ENCODE results near the gene RGS5. TPM values are rescaled to one million over a fixed set of nuclear protein-coding genes. Genes with fewer than 3 reads are reported as not detected.

RGS5 gene
- total RNA-seq, 1 experiment from 2014 or later = 4.6 TPM

DNA sequence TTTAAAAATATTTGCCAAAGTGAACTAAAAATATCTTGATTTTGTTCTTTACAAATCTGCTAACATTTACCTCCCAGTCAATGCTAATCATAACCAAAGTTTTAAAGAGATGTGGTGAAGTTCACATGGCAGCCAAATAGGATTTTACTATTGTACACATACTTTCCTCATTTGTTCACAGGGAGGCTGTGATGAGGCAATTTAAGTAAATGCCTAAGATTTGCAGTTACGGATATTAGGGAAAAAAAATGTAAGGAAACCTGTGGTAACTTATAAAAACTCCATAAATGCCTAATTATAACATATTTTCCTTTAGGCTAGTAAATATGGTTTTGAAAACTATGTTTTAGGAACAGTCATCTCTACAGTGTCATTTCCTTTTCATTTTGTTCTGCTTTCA is 32.4 kb downstream of the RGS5 start:
- no peak for DNase-seq (ENCODE audit: low read depth, low spot score)
- Histone ChIP-seq H3K36me3 (ENCODE audit: control insufficient read depth in 1 of 2, insufficient read depth in 2 of 2, low read length in 2 of 2) (no peaks in the 10 kb centered on the region), H2AFZ (ENCODE audit: low read depth, low read length, poor library complexity, severe bottlenecking) (no peak overlapping the region), H3K27ac (ENCODE audit: low read depth, low read length) (no peak overlapping the region), H3K4me3 (replicated peaks in 1 of 2; ENCODE audit: low read depth in 1 of 2, low read length in 2 of 2) (no peak overlapping the region), H3K9ac (ENCODE audit: low read length) (no peak overlapping the region), H3K9me3 (ENCODE audit: control insufficient read depth in 1 of 2, insufficient read depth in 1 of 2, low read depth in 1 of 2, low read length in 2 of 2) (no peaks in the 10 kb centered on the region), H4K20me1 (ENCODE audit: insufficient read depth) (no peaks in the 10 kb centered on the region), H3K9me2 (ENCODE audit: insufficient read depth) (no peaks in the 10 kb centered on the region), H3K27me3 (ENCODE audit: insufficient read depth, low read length) (no peaks in the 10 kb centered on the region), H3K4me1 (ENCODE audit: control insufficient read depth in 1 of 2, insufficient read depth in 2 of 2, low read length in 2 of 2) (peaks cover 14 to 23% of the 10 kb centered on the region in 2 experiments), H3K79me2 (ENCODE audit: insufficient read depth, low read length) (no peaks in the 10 kb centered on the region), H3K4me2 (ENCODE audit: low read length) (no peak overlapping the region)
- ChIA-PET CTCF (interaction anchor here (1.0 kb wide), 1 partner anchor 292 kb away, joined by 4 read pairs; no protein-coding TSS in a partner anchor), POLR2A (no interaction called here), RAD21 (ENCODE audit: low non-redundant PET in 1 of 2, low total read pairs in 2 of 2, uncharacterized antibody in 2 of 2, unreplicated experiment in 2 of 2) (interaction anchor here in 1 of 2 experiments (0.6 kb wide), 1 partner anchor 292 kb away, joined by 4 read pairs; no protein-coding TSS in a partner anchor)
- no TSS peak for BruUV-seq (replicated peaks)
- no peak for TF ChIP-seq POLR2AphosphoS5 (IDR thresholded peaks at IDR 0.05; ENCODE audit: low read depth, low read length)
- TF ChIP-seq, protein P1, sequence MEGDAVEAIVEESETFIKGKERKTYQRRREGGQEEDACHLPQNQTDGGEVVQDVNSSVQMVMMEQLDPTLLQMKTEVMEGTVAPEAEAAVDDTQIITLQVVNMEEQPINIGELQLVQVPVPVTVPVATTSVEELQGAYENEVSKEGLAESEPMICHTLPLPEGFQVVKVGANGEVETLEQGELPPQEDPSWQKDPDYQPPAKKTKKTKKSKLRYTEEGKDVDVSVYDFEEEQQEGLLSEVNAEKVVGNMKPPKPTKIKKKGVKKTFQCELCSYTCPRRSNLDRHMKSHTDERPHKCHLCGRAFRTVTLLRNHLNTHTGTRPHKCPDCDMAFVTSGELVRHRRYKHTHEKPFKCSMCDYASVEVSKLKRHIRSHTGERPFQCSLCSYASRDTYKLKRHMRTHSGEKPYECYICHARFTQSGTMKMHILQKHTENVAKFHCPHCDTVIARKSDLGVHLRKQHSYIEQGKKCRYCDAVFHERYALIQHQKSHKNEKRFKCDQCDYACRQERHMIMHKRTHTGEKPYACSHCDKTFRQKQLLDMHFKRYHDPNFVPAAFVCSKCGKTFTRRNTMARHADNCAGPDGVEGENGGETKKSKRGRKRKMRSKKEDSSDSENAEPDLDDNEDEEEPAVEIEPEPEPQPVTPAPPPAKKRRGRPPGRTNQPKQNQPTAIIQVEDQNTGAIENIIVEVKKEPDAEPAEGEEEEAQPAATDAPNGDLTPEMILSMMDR (IDR thresholded peaks at IDR 0.05 in 2 of 3, conservative IDR thresholded peaks at IDR 0.05 in 1 of 3; ENCODE audit: borderline replicate concordance in 1 of 3, insufficient read depth in 1 of 3, low read depth in 2 of 3, low read length in 2 of 3) = no peak
- no peak for TF ChIP-seq SP1 (IDR thresholded peaks at IDR 0.05; ENCODE audit: low read depth)
- no peak for TF ChIP-seq FOSL1 (IDR thresholded peaks at IDR 0.05; ENCODE audit: low read depth)
- TF ChIP-seq, protein P2, sequence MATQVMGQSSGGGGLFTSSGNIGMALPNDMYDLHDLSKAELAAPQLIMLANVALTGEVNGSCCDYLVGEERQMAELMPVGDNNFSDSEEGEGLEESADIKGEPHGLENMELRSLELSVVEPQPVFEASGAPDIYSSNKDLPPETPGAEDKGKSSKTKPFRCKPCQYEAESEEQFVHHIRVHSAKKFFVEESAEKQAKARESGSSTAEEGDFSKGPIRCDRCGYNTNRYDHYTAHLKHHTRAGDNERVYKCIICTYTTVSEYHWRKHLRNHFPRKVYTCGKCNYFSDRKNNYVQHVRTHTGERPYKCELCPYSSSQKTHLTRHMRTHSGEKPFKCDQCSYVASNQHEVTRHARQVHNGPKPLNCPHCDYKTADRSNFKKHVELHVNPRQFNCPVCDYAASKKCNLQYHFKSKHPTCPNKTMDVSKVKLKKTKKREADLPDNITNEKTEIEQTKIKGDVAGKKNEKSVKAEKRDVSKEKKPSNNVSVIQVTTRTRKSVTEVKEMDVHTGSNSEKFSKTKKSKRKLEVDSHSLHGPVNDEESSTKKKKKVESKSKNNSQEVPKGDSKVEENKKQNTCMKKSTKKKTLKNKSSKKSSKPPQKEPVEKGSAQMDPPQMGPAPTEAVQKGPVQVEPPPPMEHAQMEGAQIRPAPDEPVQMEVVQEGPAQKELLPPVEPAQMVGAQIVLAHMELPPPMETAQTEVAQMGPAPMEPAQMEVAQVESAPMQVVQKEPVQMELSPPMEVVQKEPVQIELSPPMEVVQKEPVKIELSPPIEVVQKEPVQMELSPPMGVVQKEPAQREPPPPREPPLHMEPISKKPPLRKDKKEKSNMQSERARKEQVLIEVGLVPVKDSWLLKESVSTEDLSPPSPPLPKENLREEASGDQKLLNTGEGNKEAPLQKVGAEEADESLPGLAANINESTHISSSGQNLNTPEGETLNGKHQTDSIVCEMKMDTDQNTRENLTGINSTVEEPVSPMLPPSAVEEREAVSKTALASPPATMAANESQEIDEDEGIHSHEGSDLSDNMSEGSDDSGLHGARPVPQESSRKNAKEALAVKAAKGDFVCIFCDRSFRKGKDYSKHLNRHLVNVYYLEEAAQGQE (IDR thresholded peaks at IDR 0.05; ENCODE audit: low read depth) = no peak
- TF ChIP-seq, protein P3, sequence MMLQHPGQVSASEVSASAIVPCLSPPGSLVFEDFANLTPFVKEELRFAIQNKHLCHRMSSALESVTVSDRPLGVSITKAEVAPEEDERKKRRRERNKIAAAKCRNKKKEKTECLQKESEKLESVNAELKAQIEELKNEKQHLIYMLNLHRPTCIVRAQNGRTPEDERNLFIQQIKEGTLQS (IDR thresholded peaks at IDR 0.05) = no peak
- no peak for TF ChIP-seq SIN3A (IDR thresholded peaks at IDR 0.05; ENCODE audit: low read depth)
- TF ChIP-seq, protein P4, sequence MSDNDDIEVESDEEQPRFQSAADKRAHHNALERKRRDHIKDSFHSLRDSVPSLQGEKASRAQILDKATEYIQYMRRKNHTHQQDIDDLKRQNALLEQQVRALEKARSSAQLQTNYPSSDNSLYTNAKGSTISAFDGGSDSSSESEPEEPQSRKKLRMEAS (IDR thresholded peaks at IDR 0.05) = no peak
- no peak for TF ChIP-seq EZH2 (IDR thresholded peaks at IDR 0.05)
- no peak for TF ChIP-seq POLR2A (IDR thresholded peaks at IDR 0.05; ENCODE audit: borderline replicate concordance, extremely low read depth, insufficient read depth, insufficient read length)
- TF ChIP-seq, protein P5, sequence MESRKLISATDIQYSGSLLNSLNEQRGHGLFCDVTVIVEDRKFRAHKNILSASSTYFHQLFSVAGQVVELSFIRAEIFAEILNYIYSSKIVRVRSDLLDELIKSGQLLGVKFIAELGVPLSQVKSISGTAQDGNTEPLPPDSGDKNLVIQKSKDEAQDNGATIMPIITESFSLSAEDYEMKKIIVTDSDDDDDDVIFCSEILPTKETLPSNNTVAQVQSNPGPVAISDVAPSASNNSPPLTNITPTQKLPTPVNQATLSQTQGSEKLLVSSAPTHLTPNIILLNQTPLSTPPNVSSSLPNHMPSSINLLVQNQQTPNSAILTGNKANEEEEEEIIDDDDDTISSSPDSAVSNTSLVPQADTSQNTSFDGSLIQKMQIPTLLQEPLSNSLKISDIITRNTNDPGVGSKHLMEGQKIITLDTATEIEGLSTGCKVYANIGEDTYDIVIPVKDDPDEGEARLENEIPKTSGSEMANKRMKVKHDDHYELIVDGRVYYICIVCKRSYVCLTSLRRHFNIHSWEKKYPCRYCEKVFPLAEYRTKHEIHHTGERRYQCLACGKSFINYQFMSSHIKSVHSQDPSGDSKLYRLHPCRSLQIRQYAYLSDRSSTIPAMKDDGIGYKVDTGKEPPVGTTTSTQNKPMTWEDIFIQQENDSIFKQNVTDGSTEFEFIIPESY (IDR thresholded peaks at IDR 0.05; ENCODE audit: extremely low read depth, insufficient replicate concordance, low read length) = no peak
- no peak for TF ChIP-seq EZH2phosphoT487 (IDR thresholded peaks at IDR 0.05; ENCODE audit: borderline replicate concordance)
- no peak for TF ChIP-seq TCF7L2 (IDR thresholded peaks at IDR 0.05; ENCODE audit: borderline replicate concordance, extremely low read depth, insufficient read depth, insufficient read length)
- no peak for TF ChIP-seq YY1 (IDR thresholded peaks at IDR 0.05; ENCODE audit: extremely low read depth, insufficient replicate concordance, low read depth, low read length)
- TF ChIP-seq ZNF274 (IDR thresholded peaks at IDR 0.05; ENCODE audit: low read depth, low read length) = no peak
- intact Hi-C loops (cut with micrococcal nuclease) = loop anchor here (5.0 kb wide), 1 partner anchor 147 kb away; no protein-coding TSS in a partner anchor
- no peak for ATAC-seq

Data from HCT116 (cell line).